ENCODE measurements around the gene TET3. TPM values are rescaled to one million over a fixed set of nuclear protein-coding genes. Genes with fewer than 3 reads are reported as not detected.
A peak's percentile ranks its signal among the peaks of the same experiment; 100 is the strongest.

Gene TET3
- total and polyA plus RNA-seq, 9 of the 15 experiments (the other 6 are each of a cell fraction or from before 2014, with no cell fraction given): 0.35 to 16.3 (median 5.5) TPM

- no peak for TF ChIP-seq ZNF609 (CRISPR knock-in tag; IDR thresholded peaks at IDR 0.05; ENCODE audit: borderline replicate concordance)
- no peak for TF ChIP-seq NR1H2 (CRISPR knock-in tag; IDR thresholded peaks at IDR 0.05)
- no peak for TF ChIP-seq NONO (IDR thresholded peaks at IDR 0.05; ENCODE audit: low read depth in 2 of 2, low read length in 1 of 2)
- no peak for TF ChIP-seq CHD2 (IDR thresholded peaks at IDR 0.05; ENCODE audit: low read depth, low read length)
- TF ChIP-seq, protein P1, sequence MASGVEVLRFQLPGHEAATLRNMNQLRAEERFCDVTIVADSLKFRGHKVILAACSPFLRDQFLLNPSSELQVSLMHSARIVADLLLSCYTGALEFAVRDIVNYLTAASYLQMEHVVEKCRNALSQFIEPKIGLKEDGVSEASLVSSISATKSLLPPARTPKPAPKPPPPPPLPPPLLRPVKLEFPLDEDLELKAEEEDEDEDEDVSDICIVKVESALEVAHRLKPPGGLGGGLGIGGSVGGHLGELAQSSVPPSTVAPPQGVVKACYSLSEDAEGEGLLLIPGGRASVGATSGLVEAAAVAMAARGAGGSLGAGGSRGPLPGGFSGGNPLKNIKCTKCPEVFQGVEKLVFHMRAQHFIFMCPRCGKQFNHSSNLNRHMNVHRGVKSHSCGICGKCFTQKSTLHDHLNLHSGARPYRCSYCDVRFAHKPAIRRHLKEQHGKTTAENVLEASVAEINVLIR (CRISPR knock-in tag; IDR thresholded peaks at IDR 0.05): no peak
- 0 out of 2 replicates have a peak, but pooled peaks have one; percentile 7 for TF ChIP-seq MYC (IDR thresholded peaks at IDR 0.05; ENCODE audit: low read depth, low read length)
- TF ChIP-seq MYC (CRISPR knock-in tag; IDR thresholded peaks at IDR 0.05; ENCODE audit: borderline replicate concordance, low read depth): no peak
- peak in 1 of 2 experiments; percentile 3; a peak in 2 of 4 replicates for TF ChIP-seq RAD21 (CRISPR knock-in tag; conservative IDR thresholded peaks at IDR 0.05 in 1 of 2, IDR thresholded peaks at IDR 0.05 in 1 of 2)
- no peak for TF ChIP-seq NKRF (IDR thresholded peaks at IDR 0.05; ENCODE audit: borderline replicate concordance)
- TF ChIP-seq ZNF121 (CRISPR knock-in tag; conservative IDR thresholded peaks at IDR 0.05): no peak
- TF ChIP-seq BRD9 (IDR thresholded peaks at IDR 0.05; ENCODE audit: low read depth, partially characterized antibody): no peak
- no peak for TF ChIP-seq NUFIP1 (IDR thresholded peaks at IDR 0.05; ENCODE audit: partially characterized antibody)
- no peak for TF ChIP-seq FOS (IDR thresholded peaks at IDR 0.05; ENCODE audit: extremely low read depth, insufficient read length)
- TF ChIP-seq ZKSCAN8 (CRISPR knock-in tag; IDR thresholded peaks at IDR 0.05): peak; percentile 0; the same call in 1 of the 2 replicates
- TF ChIP-seq E2F6 (IDR thresholded peaks at IDR 0.05; ENCODE audit: borderline replicate concordance in 1 of 2, extremely low read depth in 1 of 2, insufficient read depth in 1 of 2, insufficient read length in 1 of 2, low read depth in 1 of 2, low read length in 1 of 2, poor library complexity in 1 of 2, severe bottlenecking in 1 of 2): peak in 1 of 2 experiments; percentile 41
- TF ChIP-seq NRF1 (conservative IDR thresholded peaks at IDR 0.05 in 1 of 2, IDR thresholded peaks at IDR 0.05 in 1 of 2): no peak; a peak in 2 of 4 replicates
- no peak for TF ChIP-seq XRCC3 (IDR thresholded peaks at IDR 0.05)
Observed at GRCh38 chr2:73983322-73984202, 1.1 kb upstream of the TET3 start (continued).

Measured in K562 (cell line).